T47D (cell line): Measurements from ENCODE around the gene ROBO1.
A peak's percentile ranks its signal among the peaks of the same experiment; 100 is the strongest.

ENCODE experiments used
- DNase-seq, 2 experiments: peaks; one replicate each; pipeline versions ENCODE4 v3.0.0 to v3.0.0-alpha.2; 2011 to 2012; ENCODE audit warnings: low read depth in 1 of 2, low spot score in 1 of 2
- JUND ChIP-seq: IDR thresholded peaks from 2 replicates; pipeline ENCODE4 v1.6.1; 2012; ENCODE audit warnings: low read depth
- in situ Hi-C: cut with HindIII; loops from 2 replicates; pipeline ENCODE4 v1.10.0; 2016; ENCODE audit warnings: low sequenced_read_pairs, low pct_unique_long_range_greater_than_20kb

Gene ROBO1

DNA sequence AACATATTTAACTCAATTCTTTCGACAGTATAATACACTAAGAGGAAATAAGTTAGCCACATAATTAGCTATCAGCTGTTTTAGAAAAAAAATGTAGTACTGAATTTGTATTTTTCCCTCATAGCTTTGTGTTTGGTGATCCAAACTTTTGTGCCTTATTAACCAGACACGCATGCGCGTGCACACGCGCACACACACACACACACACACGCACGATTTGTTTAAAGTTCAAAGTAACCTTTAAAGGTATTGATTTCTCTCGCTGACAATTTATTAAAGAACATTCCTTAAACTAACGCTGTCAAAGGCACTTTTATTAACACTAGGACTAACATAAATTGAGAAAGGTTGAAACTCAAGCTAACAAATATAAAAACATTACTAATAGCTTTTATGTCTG, 198.9 kb downstream of the ROBO1 start:
- no peak for TF ChIP-seq JUND
- no peak for DNase-seq
- in situ Hi-C loops = no loop called here

DNA sequence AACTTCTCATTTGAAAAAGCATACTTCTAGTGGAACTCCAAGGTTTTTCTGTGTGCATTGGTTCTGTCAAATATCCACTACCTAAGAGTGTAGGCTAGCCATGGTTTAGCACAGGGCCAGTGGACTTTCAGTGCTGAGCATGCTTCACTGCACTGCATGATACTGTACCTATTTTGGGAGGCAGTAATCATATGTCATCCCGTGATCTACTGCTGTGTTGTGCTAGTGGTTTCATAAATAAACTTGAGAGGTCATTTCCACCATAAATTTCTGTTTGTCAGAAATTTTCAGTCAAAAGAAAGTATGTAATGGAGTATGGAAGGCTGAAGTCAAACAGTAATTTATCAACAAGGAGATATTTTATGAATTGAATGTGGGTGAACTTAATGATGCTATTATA, 203.6 kb downstream of the ROBO1 start:
- DNase-seq = no peak
- no peak for TF ChIP-seq JUND
- in situ Hi-C loops = no loop called here

DNA sequence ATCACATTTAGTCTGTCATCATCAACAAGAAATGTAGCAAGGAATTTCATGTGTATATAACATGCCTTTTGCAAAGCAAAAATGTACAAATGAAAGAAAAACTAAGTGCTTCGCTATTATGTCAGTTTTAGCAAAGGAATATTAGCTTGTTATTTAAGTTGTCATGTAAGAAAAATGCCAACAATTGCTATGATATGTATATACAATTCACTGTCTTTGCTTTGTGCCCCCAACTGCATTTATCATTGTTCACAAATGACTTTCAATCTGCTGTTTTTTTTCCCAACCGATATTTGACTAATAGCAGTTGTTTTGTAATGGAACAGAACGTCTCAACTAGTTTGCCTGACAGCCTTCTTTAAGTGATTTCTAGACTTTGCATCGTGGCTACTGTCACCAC, 207.1 kb downstream of the ROBO1 start:
- TF ChIP-seq JUND = no peak
- in situ Hi-C loops = no loop called here
- DNase-seq = no peak

DNA sequence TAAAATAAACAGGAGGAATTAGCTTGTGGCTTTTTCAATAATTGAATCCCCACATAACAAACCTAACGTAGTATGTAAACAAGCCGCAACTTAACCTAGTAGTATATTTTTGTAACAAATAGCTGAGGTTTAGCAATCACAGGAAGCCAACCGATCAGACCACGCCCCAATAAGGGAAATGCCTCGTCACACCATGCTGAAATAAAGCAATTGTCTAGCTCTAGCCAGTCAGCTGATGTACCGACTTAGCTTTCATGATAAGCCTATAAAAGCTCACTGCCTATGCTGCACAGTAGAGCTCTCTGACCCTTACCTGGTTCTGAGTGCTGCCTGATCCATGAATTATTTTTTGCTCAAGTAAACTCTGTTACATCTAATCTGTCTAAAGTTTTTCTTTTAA, 208.9 kb downstream of the ROBO1 start:
- no peak for DNase-seq
- TF ChIP-seq JUND = no peak
- in situ Hi-C loops = no loop called here

GRCh38 chr3:79555655-79556054, 212.1 kb downstream of the ROBO1 start:
- in situ Hi-C loops = no loop called here

GRCh38 chr3:79551997-79552396, 215.8 kb downstream of the ROBO1 start:
- DNase-seq = no peak
- in situ Hi-C loops = no loop called here
- TF ChIP-seq JUND = no peak

More at GRCh38 chr3:79555655-79556054, 212.1 kb downstream of the ROBO1 start:
- TF ChIP-seq JUND = no peak
- no peak for DNase-seq

- in situ Hi-C loops = no loop called here
- DNase-seq = no peak
- TF ChIP-seq JUND = no peak
Measured at GRCh38 chr3:79551321-79551892, 216.4 kb downstream of the ROBO1 start.

DNA sequence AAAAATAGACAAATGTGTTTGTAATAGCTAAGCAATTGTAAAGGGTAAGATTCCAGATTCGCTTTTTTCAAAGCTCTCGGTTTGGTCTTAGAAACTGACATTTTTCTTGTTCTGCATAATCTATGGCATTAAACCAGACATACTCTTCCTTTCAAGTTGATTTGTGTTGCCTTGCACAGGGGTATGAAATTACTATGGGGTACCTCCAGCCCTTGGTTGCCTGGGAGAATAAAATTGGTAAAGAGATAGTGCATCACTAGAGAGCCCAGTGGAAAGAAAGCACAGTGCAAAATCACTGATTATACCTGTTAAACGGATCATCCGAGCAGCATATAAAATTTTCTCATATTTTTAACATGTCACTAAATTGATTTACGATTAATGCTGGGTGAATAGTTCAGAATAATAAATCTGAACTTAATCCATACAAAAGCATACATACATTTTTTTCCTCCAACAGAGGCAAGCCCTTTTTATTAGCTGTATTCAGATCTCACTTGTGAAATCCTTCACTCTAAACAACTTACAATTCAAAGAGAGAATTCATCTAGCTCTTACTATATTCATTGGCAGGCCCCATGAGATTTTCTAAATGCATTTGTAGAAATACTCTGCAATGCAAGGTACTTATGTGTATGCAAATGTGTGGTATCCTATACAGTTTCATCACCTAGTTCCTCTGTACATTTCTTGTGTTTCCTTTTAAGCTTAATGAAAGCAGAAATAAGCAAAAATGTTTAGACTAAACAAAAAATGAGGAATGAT, 224.4 kb downstream of the ROBO1 start:
- no peak for TF ChIP-seq JUND
- in situ Hi-C loops = no loop called here
- no peak for DNase-seq

DNA sequence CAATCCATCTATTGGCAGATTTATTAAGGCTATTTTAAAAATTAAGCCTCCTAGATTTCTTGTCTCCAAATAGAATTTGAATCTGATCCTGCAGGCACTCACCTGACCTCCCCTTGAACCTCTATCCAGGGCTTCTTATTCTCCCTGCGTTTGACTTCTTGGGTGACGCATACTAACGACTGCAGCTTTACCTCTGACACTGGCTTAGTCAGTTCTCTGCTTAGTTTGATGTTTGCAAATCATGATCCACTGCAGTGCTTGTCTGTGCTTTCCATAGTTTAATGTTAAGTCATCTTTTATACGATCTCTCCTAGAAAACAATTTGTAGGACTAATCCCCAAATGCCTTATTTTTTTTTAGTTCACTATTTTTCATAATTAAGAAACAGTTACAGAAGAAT, 233.1 kb downstream of the ROBO1 start:
- TF ChIP-seq JUND = no peak
- in situ Hi-C loops = no loop called here
- no peak for DNase-seq

DNA sequence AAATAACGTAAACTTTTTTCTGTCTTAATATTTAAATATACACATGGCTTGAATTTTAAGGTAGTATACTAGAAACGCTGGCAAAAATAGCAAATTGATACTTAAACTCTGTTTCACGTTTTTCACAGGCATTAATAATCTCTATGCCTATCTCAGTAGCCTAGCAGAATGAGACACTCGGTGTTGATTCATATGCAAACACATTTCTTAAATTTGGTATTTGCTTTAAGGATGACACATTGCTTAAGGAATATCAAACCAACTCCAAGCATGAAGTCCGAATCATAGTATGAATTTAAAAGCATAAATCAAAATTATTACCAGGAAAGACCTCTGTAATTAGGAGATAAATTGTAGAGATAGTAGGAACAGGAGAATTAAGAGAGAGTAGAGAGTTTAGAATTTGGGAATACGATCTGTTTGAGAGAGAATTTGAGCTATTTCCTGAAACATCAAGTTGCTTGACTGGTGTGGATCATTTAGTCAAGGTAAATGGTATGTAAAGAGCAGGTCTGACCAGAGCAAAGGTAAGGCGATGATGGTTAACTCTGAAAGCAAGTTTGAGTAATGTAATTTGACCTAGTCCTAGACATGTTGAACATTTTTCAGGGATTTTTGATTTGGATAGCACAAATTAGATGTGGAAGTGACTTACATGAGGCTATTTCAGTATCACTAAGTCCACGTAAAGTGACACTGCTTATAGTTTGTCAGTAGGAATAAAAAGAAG, 236.1 kb downstream of the ROBO1 start:
- TF ChIP-seq JUND = no peak
- in situ Hi-C loops = no loop called here
- DNase-seq = peak in 1 of 2 experiments; percentile 15

DNA sequence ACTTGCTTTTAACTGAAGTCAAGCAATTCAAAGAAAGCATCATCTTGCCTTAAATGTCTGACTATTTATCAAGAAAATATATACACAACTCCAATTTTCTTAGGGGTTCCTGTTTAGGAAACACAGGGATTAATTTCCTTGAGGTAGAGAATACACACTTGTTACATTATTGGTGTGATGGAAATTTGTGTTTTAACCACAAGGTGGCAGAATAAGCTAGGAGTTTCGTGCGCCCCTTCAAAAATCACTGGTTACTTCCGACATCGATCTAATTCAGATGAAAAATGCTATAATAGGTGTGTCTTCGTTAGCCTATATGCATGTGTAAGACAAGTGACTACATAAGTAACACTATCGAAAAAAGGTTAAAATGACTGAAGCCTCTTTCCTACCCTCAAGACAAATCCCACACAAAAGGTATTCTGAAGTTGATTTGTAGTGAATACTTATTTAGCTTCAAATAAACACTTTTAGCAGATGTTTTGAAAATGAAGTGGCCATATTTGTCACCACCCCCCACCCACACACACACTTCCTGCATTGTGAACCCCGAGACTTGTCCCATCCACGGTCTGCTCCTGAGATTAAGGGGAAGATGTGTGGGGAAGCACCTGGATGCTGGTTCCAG, 246.5 kb downstream of the ROBO1 start:
- in situ Hi-C loops = no loop called here
- DNase-seq = peak in 1 of 2 experiments; percentile 65
- no peak for TF ChIP-seq JUND

GRCh38 chr3:79517766-79518413, 249.9 kb downstream of the ROBO1 start:
- peak in 1 of 2 experiments; percentile 60 for DNase-seq
- in situ Hi-C loops = no loop called here

More at GRCh38 chr3:79517766-79518413, 249.9 kb downstream of the ROBO1 start:
- TF ChIP-seq JUND = no peak
